Activated effector memory CD4-positive, alpha-beta T cell treated with anti-CD3 and anti-CD28 coated beads, Interleukin-2, amount 50 U/mL, for 16 hours (primary cell): Measurements from ENCODE around the gene SKIL.

Source experiments
- DNase-seq: peaks from one replicate; pipeline ENCODE4 v3.0.0-alpha.2; 2020

Gene SKIL

DNA sequence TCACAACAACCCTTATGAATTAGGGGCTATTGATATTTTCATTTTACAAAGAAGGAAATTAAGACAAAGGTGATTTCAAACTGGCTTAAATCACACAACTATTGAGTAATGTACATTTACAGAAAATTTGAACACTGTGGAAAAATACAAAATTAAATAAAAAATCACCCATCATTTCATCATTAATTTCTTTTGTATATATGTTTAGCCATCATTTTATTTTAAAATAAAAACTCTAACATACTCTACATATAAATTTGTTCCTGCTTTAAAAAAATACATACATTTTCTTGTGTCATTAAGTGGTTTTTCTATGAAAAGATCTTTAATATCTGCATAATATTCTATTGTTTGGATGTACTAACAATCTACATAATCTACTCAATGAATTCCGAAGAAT, 81.3 kb downstream of the SKIL start:
- no peak for DNase-seq

DNA sequence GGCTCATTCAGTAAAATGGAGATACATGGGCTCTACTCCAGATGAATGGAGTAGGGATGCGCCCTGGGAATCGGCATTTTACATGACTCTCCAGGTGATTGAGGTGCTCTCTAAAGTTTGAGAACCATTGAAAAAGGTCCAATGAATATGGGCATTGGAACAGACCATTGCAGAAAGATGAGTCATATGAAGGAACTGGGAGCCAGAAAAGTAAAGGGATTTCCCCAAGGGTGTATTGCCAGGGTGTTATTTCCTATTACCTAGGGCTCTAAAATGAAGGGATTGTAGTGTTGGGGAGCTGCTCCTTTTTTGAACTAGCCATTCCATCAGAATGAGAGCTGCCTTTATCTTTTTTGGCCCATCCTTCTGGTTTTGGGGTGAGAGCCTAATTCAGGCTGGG, 82.8 kb downstream of the SKIL start:
- no peak for DNase-seq

DNA sequence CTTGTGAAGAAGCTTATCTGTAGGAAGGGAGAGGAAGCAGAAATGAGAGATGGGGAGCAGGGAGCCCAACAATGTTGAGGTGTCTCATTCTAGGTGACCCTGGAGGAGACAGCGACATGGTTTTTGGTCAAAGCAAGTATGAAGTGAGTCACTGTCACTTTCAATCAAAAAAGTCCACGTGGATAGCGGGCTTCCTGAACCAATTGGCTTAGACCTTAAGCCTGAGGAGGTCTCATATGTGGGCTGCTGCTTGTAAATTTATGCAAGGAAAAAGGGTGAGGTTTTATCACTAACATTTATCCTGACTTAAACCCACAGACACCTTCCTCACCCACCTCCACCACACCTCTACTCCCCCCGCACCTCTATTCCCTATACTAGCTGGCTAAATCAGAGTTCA, 83.9 kb downstream of the SKIL start:
- DNase-seq = no peak

DNA sequence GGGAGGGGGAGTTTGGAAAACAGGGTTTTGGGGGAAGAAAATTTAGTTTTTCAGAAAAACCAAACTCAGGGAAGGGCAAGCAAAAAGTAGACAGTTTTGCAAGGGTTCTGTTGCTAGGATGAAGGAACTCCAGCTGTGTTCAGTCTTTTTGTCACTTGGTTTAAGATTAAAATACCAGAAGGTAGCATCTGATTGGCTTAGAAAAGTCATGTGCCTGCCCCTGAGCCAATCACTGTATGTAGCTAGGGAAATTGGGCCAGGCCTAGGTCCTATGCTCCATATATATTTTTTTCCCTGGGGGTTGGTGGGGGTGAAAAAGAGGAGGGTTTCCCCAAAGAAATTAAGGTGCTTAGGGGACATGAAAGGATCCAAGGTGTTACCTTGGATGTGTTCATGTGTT, 85.4 kb downstream of the SKIL start:
- no peak for DNase-seq

DNA sequence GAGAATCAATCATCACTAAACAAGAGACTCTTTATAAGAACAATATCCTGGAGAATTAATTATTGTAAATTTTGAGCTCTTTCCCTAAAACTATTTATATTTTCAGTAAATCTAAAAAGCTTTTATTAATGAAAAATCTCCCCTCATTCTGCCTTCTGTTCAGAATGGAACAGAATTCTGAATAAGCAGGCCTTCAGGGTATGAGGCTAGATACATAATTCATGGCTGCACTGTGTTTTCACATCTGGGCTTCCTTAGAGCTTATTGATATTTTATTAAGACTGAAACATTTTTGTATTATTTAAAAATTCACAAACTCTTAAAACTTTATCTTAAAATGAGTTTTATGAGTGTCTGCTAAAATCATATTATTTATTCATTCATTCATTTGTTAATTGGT, 85.9 kb downstream of the SKIL start:
- no peak for DNase-seq
